Psoas muscle (tissue), 8 donors: ENCODE data around the gene WBP1. TPM values are rescaled to one million over a fixed set of nuclear protein-coding genes. Genes with fewer than 3 reads are reported as not detected.

ENCODE experiments used
- ATAC-seq, 4 donors: fragments of 200-7000 bp; cut with Tn5 transposase; one replicate each; pipeline ENCODE4 v1.9.1; 2020; ENCODE audit warnings: moderate library complexity in 3 of 4, mild to moderate bottlenecking in 2 of 4
- DNase-seq, 2 donors: peaks; one replicate each; pipeline ENCODE4 v3.0.0-alpha.2; 2020
- H3K27ac ChIP-seq: fragments of 200-600 bp; one replicate; pipeline ENCODE4 v1.8.0; 2022
- H3K27me3 ChIP-seq, 3 donors: fragments of 200-600 bp in 1 of 3; one replicate each; pipeline versions ENCODE4 v1.6.1 to v1.8.0; 2013 to 2022; ENCODE audit warnings: low read length in 2 of 3, mild to moderate bottlenecking in 2 of 3, moderate library complexity in 1 of 3; ENCODE audit not compliant: insufficient read depth in 3 of 3
- H3K36me3 ChIP-seq, 2 donors: fragments of 200-600 bp in 1 of 2; one replicate each; pipeline versions ENCODE4 v1.6.1 to v1.8.0; 2013 to 2022; ENCODE audit warnings: low read depth in 1 of 2, mild to moderate bottlenecking in 1 of 2, moderate library complexity in 1 of 2; ENCODE audit not compliant: insufficient read depth in 1 of 2
- H3K4me1 ChIP-seq: fragments of 200-600 bp; one replicate; pipeline ENCODE4 v1.8.0; 2022
- H3K4me3 ChIP-seq: fragments of 200-600 bp; one replicate; pipeline ENCODE4 v1.8.0; 2022; ENCODE audit warnings: mild to moderate bottlenecking
- H3K9me3 ChIP-seq: fragments of 200-600 bp; one replicate; pipeline ENCODE4 v1.8.0; 2022
- CTCF ChIP-seq: fragments of 200-600 bp; IDR thresholded peaks from one replicate; pipeline ENCODE4 v1.8.0; 2022; ENCODE audit warnings: antibody characterized with exemption
- WGBS, 3 donors: extraction: QIAGEN DNeasy Blood & Tissue Kit; methylation state at CpG; one replicate each; pipeline versions ENCODE4 v1.1.6 to v1.1.7; 2013; 5-methylcytosine and 5-hydroxymethylcytosine counted together
- intact Hi-C, 2 donors: fragments of 100-400 bp; cut with DNase I; formaldehyde crosslinking; loops; one replicate each; pipeline versions ENCODE4 v1.11.0 to v1.14.2; 2022
- polyA plus RNA-seq, 3 donors: library from polyadenylated mRNA; stranded (reverse); fragments of 200-250 nt; gene quantifications; one replicate each; pipeline ENCODE4 v1.2.3, GENCODE V29; 2013
- total RNA-seq, 4 donors: library from RNA; stranded (reverse); fragmentation: NEBNext Ultra II Directional in 2 of 4; extraction: Animal tissue kit (Norgen Biotek cat#: 25700) in 2 of 4; gene quantifications; one replicate each; pipeline versions ENCODE4 v1.2.1 to v1.2.4, GENCODE V29; 2021 to 2023
- donor health status: healthy with polysubstance abuse.
- donor health status: DM: no; HTN: no; CAD: no; lungs with moderate emphysema.
- donor health status: Bipolar disorder and iron deficiency.
- donor health status: healthy.
- donor health status: DM: yes; HTN: yes; CAD: no.
- donor health status: DM: no; HTN: no; CAD: no.
- donor health status: DM: no; HTN: no; CAD: no.
- donor health status: DM: yes; HTN: yes; CAD: no.

WBP1 gene
- total and polyA plus RNA-seq, 7 donors: 19.4 to 41.3 (median 24.4) TPM

GRCh38 chr2:74444498-74445318, 13.5 kb upstream of the WBP1 start:
- Histone ChIP-seq H3K27ac (no peak overlapping the region), H3K36me3 (no peaks in the 10 kb centered on the region), H3K4me3 (no peak overlapping the region), H3K4me1 (no peaks in the 10 kb centered on the region), H3K27me3 (peaks cover 0 to 27% (median 15%) of the 10 kb centered on the region in 3 donors), H3K9me3 (no peaks in the 10 kb centered on the region)
- DNase-seq: no peak
- TF ChIP-seq CTCF: no peak
- no peak for ATAC-seq
- 24 to 32% (median 27%) methylated on average over 5 of the region's 5 CpGs for WGBS, 3 donors
- intact Hi-C loops: no loop called here

- intact Hi-C loops: no loop called here
- DNase-seq (no peak), ATAC-seq (no peak)
- no peak for TF ChIP-seq CTCF
- Histone ChIP-seq H3K27ac (no peak overlapping the region), H3K27me3 (peaks cover 0 to 13% (median 4%) of the 10 kb centered on the region in 3 donors), H3K4me1 (no peaks in the 10 kb centered on the region), H3K36me3 (no peaks in the 10 kb centered on the region), H3K9me3 (no peaks in the 10 kb centered on the region), H3K4me3 (no peak overlapping the region)
- 89 to 91% (median 90%) methylated on average over 5 of the region's 5 CpGs for whole genome bisulfite sequencing, 3 donors
Measured at GRCh38 chr2:74447230-74447999, 10.8 kb upstream of the WBP1 start.

GRCh38 chr2:74448771-74449170, 9.5 kb upstream of the WBP1 start:
- Histone ChIP-seq H3K27me3 (peaks cover 0 to 2% (median 0%) of the 10 kb centered on the region in 3 donors), H3K4me1 (no peaks in the 10 kb centered on the region), H3K27ac (no peak overlapping the region), H3K4me3 (no peak overlapping the region), H3K36me3 (no peaks in the 10 kb centered on the region), H3K9me3 (no peaks in the 10 kb centered on the region)
- ATAC-seq: no peak
- intact Hi-C loops: no loop called here
- TF ChIP-seq CTCF: no peak
- 74 to 79% (median 74%) methylated on average over 2 of the region's 2 CpGs for WGBS, 3 donors
- no peak for DNase-seq

GRCh38 chr2:74450570-74451190, 7.6 kb upstream of the WBP1 start:
- Histone ChIP-seq H3K4me1 (peaks cover 2% of the 10 kb centered on the region), H3K27me3 (no peaks in the 10 kb centered on the region), H3K9me3 (no peaks in the 10 kb centered on the region), H3K36me3 (no peaks in the 10 kb centered on the region), H3K27ac (no peak overlapping the region), H3K4me3 (no peak overlapping the region)
- TF ChIP-seq CTCF: no peak
- intact Hi-C loops: no loop called here
- ATAC-seq: no peak
- 75 to 88% (median 77%) methylated on average over 3 of the region's 3 CpGs for WGBS, 3 donors
- DNase-seq: no peak
